ENCODE data around the gene SASH1.

SASH1 gene

DNA sequence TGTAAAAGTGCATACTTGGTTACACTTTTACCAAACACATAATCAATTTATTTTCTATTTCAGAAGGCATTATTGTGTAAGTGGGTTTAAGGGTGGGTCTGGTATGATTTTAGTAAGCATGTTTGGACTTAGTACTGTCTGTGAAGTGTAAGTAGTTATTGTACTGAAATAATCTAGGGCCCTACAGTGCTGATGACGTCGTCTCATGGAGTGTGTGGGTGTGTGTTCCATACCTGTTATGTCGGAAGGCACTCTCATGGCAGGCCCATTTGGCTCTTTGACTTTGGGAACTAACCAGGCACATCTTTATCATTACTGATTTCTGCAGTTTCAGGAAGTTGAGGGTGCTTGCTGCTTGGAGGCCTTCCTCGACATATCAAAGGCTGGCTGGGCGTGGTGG lies 155.1 kb downstream of the SASH1 start:
- DNase-seq (ENCODE audit: low spot score) = no peak

DNA sequence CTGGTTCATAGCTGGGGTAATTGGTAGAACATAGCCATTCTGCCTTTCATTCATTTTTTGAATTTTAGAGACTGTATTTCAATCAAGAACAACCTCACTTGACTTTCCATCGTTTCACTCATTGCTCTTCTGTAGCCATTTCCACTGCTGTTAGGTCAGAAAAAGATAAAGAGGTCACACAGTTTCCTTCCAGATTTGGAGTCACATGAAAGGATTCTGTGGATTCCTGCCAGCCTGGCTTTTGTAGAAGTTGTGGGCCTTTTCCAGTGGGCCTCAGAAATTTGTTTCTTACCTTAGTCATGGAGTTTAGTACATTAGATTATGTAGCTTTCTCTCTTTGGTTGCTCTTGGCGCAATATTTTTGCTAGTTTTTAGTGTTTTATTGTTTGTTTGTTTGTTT lies 157.8 kb downstream of the SASH1 start:
- DNase-seq (ENCODE audit: low spot score) = no peak

- peak; percentile 76 for DNase-seq (ENCODE audit: low spot score)
Measured at GRCh38 chr6:148501178-148501590, 158.5 kb downstream of the SASH1 start.

DNA sequence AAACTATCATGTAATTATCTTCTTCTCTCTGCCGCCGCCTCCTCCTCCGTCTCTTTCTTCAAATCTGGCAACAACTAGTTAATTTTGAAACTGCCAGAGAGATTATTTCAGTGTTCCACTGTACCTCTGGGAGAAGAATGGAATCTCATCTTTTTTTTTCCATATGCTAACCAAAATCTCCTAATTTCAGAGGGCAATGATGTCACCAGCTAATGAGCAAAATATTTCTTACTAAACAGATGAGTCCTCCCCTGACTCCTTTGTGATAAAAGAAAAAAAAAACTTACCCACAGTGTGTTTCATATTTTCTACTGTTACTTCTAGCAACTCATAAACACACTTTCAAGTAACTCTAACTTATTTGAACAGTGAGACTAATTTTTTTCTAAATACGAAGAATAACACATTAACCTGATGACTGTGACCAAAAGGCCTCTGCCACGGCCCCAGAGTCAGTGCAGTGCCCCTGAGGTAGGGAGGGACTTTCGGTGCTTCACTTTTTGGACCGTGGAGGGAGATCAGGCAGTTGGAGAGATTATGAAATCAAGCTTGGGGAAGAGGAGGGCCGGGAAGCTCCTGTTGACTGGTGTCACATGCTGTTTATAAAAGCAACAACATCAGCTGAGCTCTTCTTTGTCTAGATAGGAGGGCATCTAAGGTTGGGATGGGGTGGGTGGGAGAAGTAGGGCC lies 159.6 kb downstream of the SASH1 start:
- no peak for DNase-seq (ENCODE audit: low spot score)

DNA sequence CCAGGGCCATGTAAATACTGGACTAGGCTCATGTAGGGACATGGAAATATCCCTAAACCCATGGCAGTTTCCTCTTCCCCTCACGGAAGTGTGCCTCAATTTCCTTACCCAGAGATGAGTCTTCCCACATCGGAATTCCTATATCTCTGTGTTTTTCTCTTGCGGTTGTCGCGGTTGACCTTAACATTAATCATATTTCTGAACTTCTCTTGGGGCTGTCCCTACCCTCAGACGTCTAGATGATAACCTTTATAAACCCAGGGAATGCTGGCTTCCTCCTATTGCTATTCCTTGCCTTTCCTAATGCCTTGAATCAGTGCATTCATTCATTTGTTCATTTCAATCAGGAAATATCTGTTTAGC lies 160.1 kb downstream of the SASH1 start:
- DNase-seq (ENCODE audit: low spot score) = no peak

GRCh38 chr6:148503703-148504102 lies 161.1 kb downstream of the SASH1 start:
- no peak for DNase-seq (ENCODE audit: low spot score)

GRCh38 chr6:148507774-148508173 lies 165.1 kb downstream of the SASH1 start:
- DNase-seq (ENCODE audit: low spot score) = no peak

GRCh38 chr6:148508401-148509041 lies 165.9 kb downstream of the SASH1 start:
- DNase-seq (ENCODE audit: low spot score) = peak; percentile 51

- DNase-seq (ENCODE audit: low spot score) = no peak
Measured at GRCh38 chr6:148509119-148509799, 166.6 kb downstream of the SASH1 start.

GRCh38 chr6:148509800-148510581 lies 167.4 kb downstream of the SASH1 start:
- peak; percentile 78 for DNase-seq (ENCODE audit: low spot score)

DNA sequence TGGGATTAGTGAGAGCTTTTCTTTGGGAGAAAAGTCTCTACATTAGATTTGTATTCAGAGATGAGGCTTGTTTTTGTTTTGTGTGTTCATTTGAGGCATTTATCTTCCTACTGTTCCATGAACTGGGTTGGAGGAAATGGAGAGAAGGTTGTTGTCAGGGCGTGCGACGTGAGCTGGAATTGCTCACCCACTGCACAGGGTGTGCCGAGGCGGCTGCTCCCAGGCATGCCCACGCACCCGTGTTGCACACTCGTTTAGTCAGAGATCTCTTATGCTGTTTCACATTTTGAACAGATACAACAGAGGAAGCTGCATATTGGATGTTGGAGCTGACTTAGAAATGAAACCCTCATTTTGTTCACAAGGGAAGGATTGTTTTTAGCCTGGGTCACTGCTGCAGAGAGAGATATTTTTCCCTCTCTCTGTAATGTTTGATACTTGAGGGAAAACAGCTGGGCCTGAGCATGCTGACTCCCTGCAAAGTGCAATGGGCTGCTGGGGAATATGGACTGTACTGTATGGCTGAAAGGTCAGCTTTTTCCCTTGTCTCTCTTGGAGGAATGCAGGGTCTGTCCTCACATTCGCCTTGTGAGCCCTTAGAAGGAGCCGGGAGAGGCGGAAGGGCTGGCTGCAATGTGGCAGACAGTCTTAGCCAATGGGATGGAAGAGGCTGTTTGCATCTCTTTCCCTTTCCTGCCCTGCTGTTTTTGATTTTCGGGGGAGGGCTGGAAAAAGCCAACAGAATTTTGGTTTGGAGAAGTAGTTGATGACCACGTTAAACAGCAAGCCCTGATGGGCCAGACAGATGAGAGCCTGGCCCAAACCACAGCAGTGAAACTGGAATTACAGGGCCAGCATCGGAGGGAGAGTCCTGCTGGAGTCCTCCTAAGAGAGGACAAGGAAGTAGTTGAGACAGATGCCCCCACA lies 170.8 kb downstream of the SASH1 start:
- DNase-seq (ENCODE audit: low spot score) = peak; percentile 87

DNA sequence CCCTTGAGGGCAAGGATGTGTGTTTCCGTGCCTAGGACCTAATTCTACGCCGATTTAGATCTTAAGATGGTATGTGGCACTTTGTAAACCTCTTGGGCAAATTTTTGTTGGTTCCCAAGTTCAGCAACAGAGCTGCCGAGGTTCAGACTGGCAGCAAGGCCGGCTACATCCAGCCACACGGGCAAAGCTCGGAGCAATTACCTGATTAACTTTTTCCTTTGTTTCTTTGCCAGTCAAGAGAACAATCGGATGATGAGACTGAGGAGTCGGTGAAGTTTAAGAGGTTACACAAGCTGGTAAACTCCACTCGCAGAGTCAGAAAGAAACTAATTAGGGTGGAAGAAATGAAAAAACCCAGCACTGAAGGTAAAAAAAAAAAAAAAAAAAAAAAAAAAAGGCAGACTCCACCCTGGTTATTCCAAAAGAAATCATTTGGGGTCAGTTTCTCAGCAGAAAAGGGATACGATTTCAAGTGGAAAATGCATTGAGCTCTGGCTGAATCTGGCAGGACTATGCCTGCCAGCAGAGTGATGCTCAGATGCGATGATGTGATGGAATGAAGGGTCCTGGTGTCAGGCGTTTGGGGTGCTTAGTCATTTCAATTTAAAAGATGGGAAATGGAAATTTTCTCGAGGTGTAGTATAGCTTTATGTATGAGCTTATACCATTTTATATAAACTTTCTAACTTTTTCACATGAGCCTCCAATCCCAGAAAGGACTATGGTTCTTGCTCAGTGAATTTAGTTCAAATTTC lies 171.6 kb downstream of the SASH1 start:
- DNase-seq (ENCODE audit: low spot score) = no peak

DNA sequence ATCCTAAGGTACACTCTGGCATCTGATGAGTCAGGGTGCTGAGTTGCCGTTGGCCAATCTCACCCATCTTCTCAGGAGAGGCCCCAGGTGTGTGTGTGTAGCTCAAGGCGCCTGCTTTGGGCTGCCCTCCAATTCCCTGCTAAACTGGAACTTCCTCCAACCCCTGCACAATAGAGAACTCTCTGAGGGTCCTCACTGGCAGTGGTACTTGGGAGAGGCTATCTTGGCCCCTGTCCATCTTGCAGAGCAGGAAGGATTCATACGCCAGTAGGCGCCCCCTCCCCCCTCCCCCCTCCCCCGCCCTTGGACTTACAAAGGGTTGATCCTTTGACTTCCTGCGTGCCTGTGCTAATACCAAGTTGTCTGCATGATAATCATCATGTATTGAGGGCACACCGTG lies 173.6 kb downstream of the SASH1 start:
- no peak for DNase-seq (ENCODE audit: low spot score)

DNA sequence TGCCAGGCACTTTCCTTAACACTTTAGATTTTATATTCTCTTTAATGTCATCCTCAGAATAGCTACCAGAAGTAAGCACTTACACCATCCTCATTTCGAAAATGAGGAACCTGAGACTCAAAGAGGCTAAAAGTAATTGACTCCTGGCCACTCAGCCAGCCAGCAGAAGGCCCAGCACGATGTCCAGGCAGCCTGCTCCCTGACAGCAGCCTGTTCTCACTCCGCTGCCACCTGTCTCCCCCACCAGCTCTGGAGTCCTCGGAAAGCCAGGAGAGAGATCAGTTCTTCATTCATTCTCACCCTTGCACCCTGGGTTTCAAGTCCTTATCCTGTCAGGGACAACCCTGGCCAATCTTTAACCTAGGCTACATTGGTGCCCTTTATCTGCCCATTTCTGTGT lies 174.0 kb downstream of the SASH1 start:
- no peak for DNase-seq (ENCODE audit: low spot score)

DNA sequence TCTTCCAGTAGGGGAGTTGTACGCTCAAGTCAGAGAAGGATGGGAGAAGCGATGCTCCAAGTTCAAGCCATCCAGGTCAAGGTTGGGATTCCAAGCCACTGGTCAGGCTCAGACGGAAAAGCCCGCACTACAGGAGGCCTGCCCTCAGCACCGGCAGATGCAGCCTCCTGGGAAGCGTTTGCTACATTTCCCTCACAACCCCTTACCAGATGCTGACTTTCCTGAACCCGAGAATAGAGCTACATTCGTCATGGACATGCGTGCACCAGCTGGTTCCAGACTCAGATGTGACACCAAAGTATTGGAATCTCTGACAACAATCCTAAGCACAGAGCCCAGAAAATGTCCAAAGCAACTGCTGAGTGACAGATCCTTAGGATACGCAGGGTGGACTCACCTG lies 174.8 kb downstream of the SASH1 start:
- no peak for DNase-seq (ENCODE audit: low spot score)

GRCh38 chr6:148518511-148519156 lies 176.0 kb downstream of the SASH1 start:
- no peak for DNase-seq (ENCODE audit: low spot score)

DNA sequence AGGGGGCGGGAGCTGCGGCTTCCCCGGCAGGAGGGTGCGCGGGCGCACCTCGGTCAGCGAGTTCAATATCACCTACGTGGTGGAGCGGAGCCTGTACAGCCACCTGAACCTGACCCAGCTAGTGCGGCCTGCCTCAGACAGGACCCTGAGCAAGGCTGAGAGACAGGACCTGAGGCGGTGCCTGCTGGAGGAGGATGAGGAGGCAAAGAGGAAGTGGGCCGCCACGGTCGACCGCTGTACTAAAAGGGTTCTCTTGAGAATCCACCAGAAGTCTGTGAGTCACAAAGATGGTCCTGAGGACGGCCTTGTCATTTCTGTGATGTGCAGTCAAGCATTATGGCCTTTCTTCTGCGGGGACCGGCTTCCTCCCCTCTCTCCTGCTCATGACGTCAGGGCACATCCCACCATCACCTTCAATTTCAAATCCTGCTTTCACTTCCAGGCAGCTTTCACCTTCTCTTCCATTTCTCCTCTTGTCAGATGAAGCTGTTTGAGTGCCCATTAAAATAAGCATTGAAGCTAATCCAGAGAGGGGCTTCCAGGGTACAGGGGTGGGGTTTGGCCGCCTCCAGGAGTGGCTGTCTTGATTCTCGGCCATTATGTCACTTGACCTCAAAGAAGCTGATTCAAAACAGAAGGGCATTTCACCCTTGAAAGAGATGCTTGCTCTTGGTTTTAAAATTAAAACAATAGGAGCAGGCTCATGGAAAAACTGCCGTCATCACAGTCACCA lies 177.6 kb downstream of the SASH1 start:
- no peak for DNase-seq (ENCODE audit: low spot score)

GRCh38 chr6:148521158-148521557 lies 178.5 kb downstream of the SASH1 start:
- no peak for DNase-seq (ENCODE audit: low spot score)

- no peak for DNase-seq (ENCODE audit: low spot score)
Measured at GRCh38 chr6:148521586-148521985, 178.9 kb downstream of the SASH1 start.

GRCh38 chr6:148523048-148523447 lies 180.4 kb downstream of the SASH1 start:
- no peak for DNase-seq (ENCODE audit: low spot score)

Measured in GM03348 (cell line).